NCI-H69 (cell line): Measurements from ENCODE around the gene ALDH18A1.
"Not testable (repeated sequence)": the region's sequence is repeated elsewhere in the genome, so short reads cannot be mapped to it uniquely, and the experiment has no call there.

ENCODE experiments used
- DNase-seq: peaks from one replicate; lab custom pipeline; 2025; lab: John Stamatoyannopoulos, UW

ALDH18A1 gene

GRCh38 chr10:95656291-95657164 is at the start of gene ALDH18A1:
Gene ALDH18A1 (minus strand): TSS chr10:95656711. CDS start chr10:95653377, 3,334 bp downstream.
- DNase-seq: peak; percentile 80

- no peak for DNase-seq
These were observed 41.9 kb upstream of the ALDH18A1 start for GRCh38 chr10:95698415-95698814.

- no peak for DNase-seq
These were observed 40.9 kb upstream of the ALDH18A1 start for GRCh38 chr10:95697429-95697828.

- no peak for DNase-seq
These were observed 38.2 kb upstream of the ALDH18A1 start for GRCh38 chr10:95694665-95695064.

GRCh38 chr10:95693668-95694534 is 37.4 kb upstream of the ALDH18A1 start, which contains the start of gene TCTN3:
Gene TCTN3 (minus strand): TSS chr10:95693927. CDS start chr10:95693899, 28 bp downstream.
- DNase-seq: peak; percentile 98

GRCh38 chr10:95693071-95693667 is 36.7 kb upstream of the ALDH18A1 start:
- DNase-seq: peak; percentile 19

- no peak for DNase-seq
These were observed 34.8 kb upstream of the ALDH18A1 start for GRCh38 chr10:95691281-95691680.

GRCh38 chr10:95688648-95689047 is 32.1 kb upstream of the ALDH18A1 start:
- no peak for DNase-seq

GRCh38 chr10:95683966-95684365 is 27.5 kb upstream of the ALDH18A1 start:
- DNase-seq: no peak

GRCh38 chr10:95675403-95676116 is 19.0 kb upstream of the ALDH18A1 start:
- no peak for DNase-seq

GRCh38 chr10:95674643-95675042 is 18.1 kb upstream of the ALDH18A1 start:
- no peak for DNase-seq

- not testable (repeated sequence) for DNase-seq
These were observed 16.1 kb upstream of the ALDH18A1 start for GRCh38 chr10:95672641-95673040.

GRCh38 chr10:95664543-95664942 is 8.0 kb upstream of the ALDH18A1 start:
- DNase-seq: no peak

- DNase-seq: no peak
These were observed 7.0 kb upstream of the ALDH18A1 start for GRCh38 chr10:95663496-95663895.

GRCh38 chr10:95661818-95662217 is 5.3 kb upstream of the ALDH18A1 start:
- DNase-seq: peak; percentile 78

- no peak for DNase-seq
These were observed 3.8 kb upstream of the ALDH18A1 start for GRCh38 chr10:95660283-95660682.

GRCh38 chr10:95657250-95657649 is 739 bp upstream of the ALDH18A1 start:
- no peak for DNase-seq

- DNase-seq: peak; percentile 42
These were observed 780 bp downstream of the ALDH18A1 start for GRCh38 chr10:95655571-95656290.

- no peak for DNase-seq
These were observed 2.6 kb downstream of the ALDH18A1 start for GRCh38 chr10:95653895-95654294.

- no peak for DNase-seq
These were observed 5.0 kb downstream of the ALDH18A1 start for GRCh38 chr10:95651346-95652060.
